ENCODE measurements around the gene LUC7L3.

Gene LUC7L3

DNA sequence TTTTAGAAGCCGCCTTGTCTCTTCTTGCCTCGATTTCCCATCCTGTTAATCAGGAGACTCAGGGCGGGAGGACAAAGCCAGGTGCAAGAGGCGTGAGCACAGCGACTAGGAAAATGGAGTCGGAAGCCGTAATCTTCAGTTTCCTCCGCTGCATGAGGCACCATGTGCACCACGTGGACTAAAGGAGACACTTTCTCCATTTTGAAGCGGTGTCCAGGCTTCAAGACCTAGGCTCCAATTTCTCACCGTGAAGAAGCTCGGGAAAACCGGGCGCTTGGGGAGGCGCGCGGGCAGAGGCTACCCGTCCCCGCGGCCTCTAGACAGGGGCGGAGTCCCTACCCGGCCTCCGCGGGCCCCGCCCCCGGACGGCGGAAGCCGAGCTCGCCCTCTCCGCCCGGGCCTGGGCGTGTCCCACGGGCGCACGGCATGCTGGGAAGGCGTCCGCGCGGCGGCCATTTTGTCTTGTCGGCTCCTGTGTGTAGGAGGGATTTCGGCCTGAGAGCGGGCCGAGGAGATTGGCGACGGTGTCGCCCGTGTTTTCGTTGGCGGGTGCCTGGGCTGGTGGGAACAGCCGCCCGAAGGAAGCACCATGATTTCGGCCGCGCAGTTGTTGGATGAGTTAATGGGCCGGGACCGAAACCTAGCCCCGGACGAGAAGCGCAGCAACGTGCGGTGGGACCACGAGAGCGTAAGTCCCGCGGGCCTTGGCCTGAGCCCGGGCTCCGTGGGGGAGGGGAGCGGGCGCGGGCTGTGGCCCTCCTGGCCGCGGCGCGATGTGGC lies at the start of gene LUC7L3:
TSS of gene LUC7L3 (plus strand) at position 460 of the 780 bp plus-strand sequence. CDS start at position 590, 130 bp downstream.
- peak; percentile 97 for DNase-seq
- Histone ChIP-seq H3K4me3 (ENCODE audit: low read depth, low read length) (peak within 1 kb of the TSS; percentile 99), H3K9me3 (ENCODE audit: severe bottlenecking) (no peaks in the 10 kb centered on the region), H3K36me3 (peaks cover 35% of the 10 kb centered on the region), H3K27me3 (ENCODE audit: insufficient read depth, low read depth, severe bottlenecking) (no peaks in the 10 kb centered on the region), H3K27ac (peak within 1 kb of the TSS; percentile 98)
- TF ChIP-seq, protein P1, sequence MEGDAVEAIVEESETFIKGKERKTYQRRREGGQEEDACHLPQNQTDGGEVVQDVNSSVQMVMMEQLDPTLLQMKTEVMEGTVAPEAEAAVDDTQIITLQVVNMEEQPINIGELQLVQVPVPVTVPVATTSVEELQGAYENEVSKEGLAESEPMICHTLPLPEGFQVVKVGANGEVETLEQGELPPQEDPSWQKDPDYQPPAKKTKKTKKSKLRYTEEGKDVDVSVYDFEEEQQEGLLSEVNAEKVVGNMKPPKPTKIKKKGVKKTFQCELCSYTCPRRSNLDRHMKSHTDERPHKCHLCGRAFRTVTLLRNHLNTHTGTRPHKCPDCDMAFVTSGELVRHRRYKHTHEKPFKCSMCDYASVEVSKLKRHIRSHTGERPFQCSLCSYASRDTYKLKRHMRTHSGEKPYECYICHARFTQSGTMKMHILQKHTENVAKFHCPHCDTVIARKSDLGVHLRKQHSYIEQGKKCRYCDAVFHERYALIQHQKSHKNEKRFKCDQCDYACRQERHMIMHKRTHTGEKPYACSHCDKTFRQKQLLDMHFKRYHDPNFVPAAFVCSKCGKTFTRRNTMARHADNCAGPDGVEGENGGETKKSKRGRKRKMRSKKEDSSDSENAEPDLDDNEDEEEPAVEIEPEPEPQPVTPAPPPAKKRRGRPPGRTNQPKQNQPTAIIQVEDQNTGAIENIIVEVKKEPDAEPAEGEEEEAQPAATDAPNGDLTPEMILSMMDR (IDR thresholded peaks at IDR 0.05; ENCODE audit: low read depth, low read length), result no peak

- TF ChIP-seq, protein P1 (IDR thresholded peaks at IDR 0.05; ENCODE audit: low read depth, low read length), result no peak
- no peaks in the 10 kb centered on the region for H3K27me3 ChIP-seq (ENCODE audit: insufficient read depth, low read depth, severe bottlenecking)
- H3K9me3 ChIP-seq (ENCODE audit: severe bottlenecking), result no peaks in the 10 kb centered on the region
- H3K36me3 ChIP-seq, result no peaks in the 10 kb centered on the region
- no peak overlapping the region for H3K27ac ChIP-seq
- no peak overlapping the region for H3K4me3 ChIP-seq (ENCODE audit: low read depth, low read length)
- no peak for DNase-seq
Measured at GRCh38 chr17:50672071-50672470, 47.3 kb upstream of the LUC7L3 start.

GRCh38 chr17:50672831-50673551 lies 46.4 kb upstream of the LUC7L3 start:
- Histone ChIP-seq H3K9me3 (ENCODE audit: severe bottlenecking) (no peaks in the 10 kb centered on the region), H3K4me3 (ENCODE audit: low read depth, low read length) (no peak overlapping the region), H3K27ac (no peak overlapping the region), H3K27me3 (ENCODE audit: insufficient read depth, low read depth, severe bottlenecking) (no peaks in the 10 kb centered on the region), H3K36me3 (no peaks in the 10 kb centered on the region)
- TF ChIP-seq, protein P1 (IDR thresholded peaks at IDR 0.05; ENCODE audit: low read depth, low read length), result no peak
- DNase-seq, result no peak

DNA sequence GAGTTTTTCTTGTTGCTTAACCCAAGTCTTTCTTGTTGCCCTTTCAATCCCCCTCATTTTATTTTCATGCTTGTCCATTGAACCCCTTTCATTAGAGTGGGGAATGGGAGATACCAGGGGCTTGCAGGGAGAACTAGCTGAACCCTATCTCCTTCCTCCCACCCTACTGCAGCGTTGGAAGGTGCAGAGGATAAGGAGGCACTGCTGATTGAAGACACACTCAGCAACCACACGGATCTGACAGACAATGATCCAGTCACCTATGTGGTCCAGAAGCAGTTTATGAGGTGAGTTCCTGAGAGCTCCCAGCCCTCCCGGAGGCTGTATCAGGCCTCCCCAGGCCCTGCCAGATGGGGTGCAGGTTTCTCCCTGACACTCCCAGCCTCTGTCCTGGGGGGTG lies 44.2 kb upstream of the LUC7L3 start:
- Histone ChIP-seq H3K36me3 (no peaks in the 10 kb centered on the region), H3K27me3 (ENCODE audit: insufficient read depth, low read depth, severe bottlenecking) (no peaks in the 10 kb centered on the region), H3K27ac (no peak overlapping the region), H3K4me3 (ENCODE audit: low read depth, low read length) (no peak overlapping the region), H3K9me3 (ENCODE audit: severe bottlenecking) (no peaks in the 10 kb centered on the region)
- TF ChIP-seq, protein P1 (IDR thresholded peaks at IDR 0.05; ENCODE audit: low read depth, low read length), result no peak
- no peak for DNase-seq

GRCh38 chr17:50675627-50676026 lies 43.8 kb upstream of the LUC7L3 start:
- no peaks in the 10 kb centered on the region for H3K36me3 ChIP-seq
- no peaks in the 10 kb centered on the region for H3K9me3 ChIP-seq (ENCODE audit: severe bottlenecking)
- H3K27me3 ChIP-seq (ENCODE audit: insufficient read depth, low read depth, severe bottlenecking), result no peaks in the 10 kb centered on the region
- TF ChIP-seq, protein P1 (IDR thresholded peaks at IDR 0.05; ENCODE audit: low read depth, low read length), result no peak
- H3K4me3 ChIP-seq (ENCODE audit: low read depth, low read length), result no peak overlapping the region
- H3K27ac ChIP-seq, result no peak overlapping the region
- no peak for DNase-seq
